Kidney (tissue), 14 donors: Measurements from ENCODE around the gene MSRB3. TPM values are rescaled to one million over a fixed set of nuclear protein-coding genes. Genes with fewer than 3 reads are reported as not detected.

Experiments
- DNase-seq, 5 donors: peaks; one replicate each; pipeline ENCODE4 v3.0.0-alpha.2; 2013 to 2020
- FAIRE-seq: peaks from 2 replicates; lab custom pipeline; 2012; peaks lifted over from hg19 to GRCh38; lab: Jason Lieb, UNC
- H3K27ac ChIP-seq, 2 donors: one replicate each; pipeline ENCODE4 v1.7.0; 2013; ENCODE audit warnings: low read depth in 2 of 2, low read length in 2 of 2, inconsistent platforms in 1 of 2
- H3K27me3 ChIP-seq: one replicate; pipeline ENCODE4 v1.7.1; 2013; ENCODE audit warnings: low read length, inconsistent platforms; ENCODE audit not compliant: control insufficient read depth, insufficient read depth
- H3K36me3 ChIP-seq, 3 donors: one replicate each; pipeline versions ENCODE4 v1.7.0 to v1.7.1; 2013; ENCODE audit warnings: low read length in 3 of 3, control low read depth in 1 of 3, inconsistent platforms in 1 of 3; ENCODE audit not compliant: insufficient read depth in 3 of 3, control insufficient read depth in 2 of 3
- H3K4me1 ChIP-seq, 3 donors: one replicate each; pipeline versions ENCODE4 v1.7.0 to v1.7.1; 2013; ENCODE audit warnings: low read length in 3 of 3, inconsistent platforms in 1 of 3, low read depth in 1 of 3; ENCODE audit not compliant: control insufficient read depth in 2 of 3, insufficient read depth in 2 of 3
- H3K4me3 ChIP-seq, 3 donors: one replicate each; pipeline versions ENCODE4 v1.7.0 to v1.8.1; 2013; ENCODE audit warnings: low read length in 3 of 3, control low read depth in 1 of 3, inconsistent platforms in 1 of 3
- H3K9ac ChIP-seq, 3 donors: one replicate each; pipeline versions ENCODE4 v1.7.0 to v1.7.1; 2013; ENCODE audit warnings: low read length in 3 of 3, control low read depth in 1 of 3, inconsistent platforms in 1 of 3
- H3K9me3 ChIP-seq, 3 donors: one replicate each; pipeline versions ENCODE4 v1.7.0 to v1.7.1; 2013; ENCODE audit warnings: low read length in 3 of 3, control low read depth in 1 of 3, inconsistent platforms in 1 of 3; ENCODE audit not compliant: control insufficient read depth in 2 of 3, insufficient read depth in 1 of 3
- CTCF ChIP-seq: IDR thresholded peaks from 3 replicates; pipeline ENCODE4 v1.5.1; 2012; ENCODE audit warnings: mild to moderate bottlenecking, moderate library complexity, borderline replicate concordance; ENCODE audit not compliant: insufficient read depth; ENCODE audit errors: extremely low read depth
- intact Hi-C: fragments of 100-400 bp; cut with DNase I; formaldehyde crosslinking; loops from one replicate; pipeline ENCODE4 v1.11.1; 2022
- polyA plus RNA-seq: library from polyadenylated mRNA; stranded (reverse); fragments of 350-450 nt; fragmentation: Illumina TruSeq; extraction: RNeasy Lipid Tissue Mini Kit (QIAGEN cat#74804); gene quantifications from one replicate; pipeline ENCODE4 v1.2.3, GENCODE V29; 2014; ENCODE audit warnings: low read depth, low replicate concordance; ENCODE audit not compliant: insufficient read depth
- total RNA-seq: library from RNA; stranded (reverse); fragmentation: NEBNext Ultra II Directional; extraction: Animal tissue kit (Norgen Biotek cat#: 25700); gene quantifications from one replicate; pipeline ENCODE4 v1.2.1, GENCODE V29; 2021
- donor health status: control.
- donor health status: control.
- donor health status: control.
- donor health status: control.
- donor health status: control.
- donor health status: DM: yes; HTN: yes; CAD: no.
- donor health status: Normal renal cell carcinoma (clear cell type).

MSRB3 gene
- total and polyA plus RNA-seq, 2 donors from 2014 or later, result 10.3 to 35.9 TPM

GRCh38 chr12:65411171-65411570 is 132.7 kb downstream of the MSRB3 start:
- Histone ChIP-seq H3K27me3 (no peaks in the 10 kb centered on the region), H3K36me3 (no peaks in the 10 kb centered on the region), H3K4me1 (no peaks in the 10 kb centered on the region), H3K9ac (no peak overlapping the region), H3K4me3 (no peak overlapping the region), H3K9me3 (no peaks in the 10 kb centered on the region), H3K27ac (no peak overlapping the region)
- intact Hi-C loops, result no loop called here
- FAIRE-seq, result no peak
- TF ChIP-seq CTCF, result no peak
- no peak for DNase-seq

GRCh38 chr12:65414526-65414925 is 136.0 kb downstream of the MSRB3 start:
- H3K9ac ChIP-seq, result no peak overlapping the region
- FAIRE-seq, result no peak
- no peaks in the 10 kb centered on the region for H3K36me3 ChIP-seq
- H3K27ac ChIP-seq, result no peak overlapping the region
- no peaks in the 10 kb centered on the region for H3K27me3 ChIP-seq
- no peaks in the 10 kb centered on the region for H3K9me3 ChIP-seq
- no peak overlapping the region for H3K4me3 ChIP-seq
- H3K4me1 ChIP-seq, result no peaks in the 10 kb centered on the region
- intact Hi-C loops, result no loop called here
- TF ChIP-seq CTCF, result no peak
- no peak for DNase-seq

GRCh38 chr12:65415826-65416225 is 137.3 kb downstream of the MSRB3 start:
- no peak for TF ChIP-seq CTCF
- no peak overlapping the region for H3K4me3 ChIP-seq
- intact Hi-C loops, result no loop called here
- FAIRE-seq, result no peak
- no peaks in the 10 kb centered on the region for H3K27me3 ChIP-seq
- no peak for DNase-seq
- peaks cover 0 to 4% (median 0%) of the 10 kb centered on the region in 3 donors for H3K9me3 ChIP-seq
- no peak overlapping the region for H3K27ac ChIP-seq
- H3K36me3 ChIP-seq, result no peaks in the 10 kb centered on the region
- no peak overlapping the region for H3K9ac ChIP-seq
- no peaks in the 10 kb centered on the region for H3K4me1 ChIP-seq
